ENCODE measurements around the gene SAP30BP. TPM values are rescaled to one million over a fixed set of nuclear protein-coding genes. Genes with fewer than 3 reads are reported as not detected.

Gene SAP30BP
- total RNA-seq, 2 experiments from 2014 or later = 112 to 113 TPM

DNA sequence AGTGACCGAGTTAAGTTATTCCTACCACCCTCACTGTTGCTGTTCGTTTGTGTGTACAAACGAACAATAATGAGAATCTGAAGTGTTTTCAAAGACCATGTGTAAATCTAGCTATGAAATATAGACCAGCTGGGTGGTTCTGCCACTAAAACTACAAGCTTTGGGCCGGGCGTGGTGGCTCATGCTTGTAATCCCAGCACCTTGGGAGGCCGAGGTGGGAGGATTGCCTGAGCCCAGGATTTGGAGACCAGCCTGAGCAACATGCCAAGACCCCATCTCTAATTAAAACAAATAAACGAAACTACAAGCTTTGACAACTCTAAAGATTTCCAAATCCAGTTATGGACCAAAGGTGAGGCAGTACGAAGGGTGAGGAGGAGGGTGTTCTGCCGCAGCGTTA is 1.2 kb upstream of the SAP30BP start:
- POLR2A ChIA-PET = interaction anchor here (0.9 to 2.4 kb wide), 9 partner anchors 9 to 395 kb away, joined by 3 to 16 read pairs (median 5); partner anchors contain the start of gene MIF4GD
- ATAC-seq (ENCODE audit: low read depth) (no peak), DNase-seq (no peak)
- Mint-ChIP-seq H3K27me3 (no peaks in the 10 kb centered on the region), H3K36me3 (peaks cover 11% of the 10 kb centered on the region), H3K9me3 (no peaks in the 10 kb centered on the region), H3K4me1 (peaks cover 21% of the 10 kb centered on the region), H3K4me3 (peak overlapping the region; percentile 68), H3K27ac (peak overlapping the region; percentile 76)

DNA sequence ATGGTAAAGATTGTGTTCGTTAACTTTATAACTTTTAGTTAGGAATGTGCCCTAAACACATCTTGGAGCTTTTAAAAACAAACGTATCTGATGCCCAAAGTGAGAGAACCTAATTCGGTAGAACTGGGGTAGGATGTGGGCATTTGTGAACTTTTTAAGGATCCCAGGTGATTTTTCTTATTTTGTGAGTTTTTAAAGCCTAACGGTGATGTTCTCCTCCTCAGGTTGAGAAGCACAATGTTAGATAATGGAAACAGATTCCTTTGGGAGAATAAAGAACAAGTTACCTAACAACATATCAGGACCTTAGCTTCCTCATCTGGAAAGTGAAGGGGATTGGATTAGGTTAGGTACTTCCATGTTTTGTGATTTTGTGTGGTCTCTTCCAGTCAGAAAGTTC is 687 bp downstream of the SAP30BP start:
- H3K36me3 Mint-ChIP-seq = peaks cover 11% of the 10 kb centered on the region
- DNase-seq = no peak
- H3K4me1 Mint-ChIP-seq = peaks cover 23% of the 10 kb centered on the region
- H3K27ac Mint-ChIP-seq = no peak overlapping the region
- no peak overlapping the region for H3K4me3 Mint-ChIP-seq
- POLR2A ChIA-PET = interaction anchor here (0.7 to 2.4 kb wide), 8 partner anchors 11 to 210 kb away, joined by 3 to 16 read pairs (median 7); partner anchors contain the start of gene UNK
- H3K9me3 Mint-ChIP-seq = no peaks in the 10 kb centered on the region
- ATAC-seq (ENCODE audit: low read depth) = no peak
- H3K27me3 Mint-ChIP-seq = no peaks in the 10 kb centered on the region

DNA sequence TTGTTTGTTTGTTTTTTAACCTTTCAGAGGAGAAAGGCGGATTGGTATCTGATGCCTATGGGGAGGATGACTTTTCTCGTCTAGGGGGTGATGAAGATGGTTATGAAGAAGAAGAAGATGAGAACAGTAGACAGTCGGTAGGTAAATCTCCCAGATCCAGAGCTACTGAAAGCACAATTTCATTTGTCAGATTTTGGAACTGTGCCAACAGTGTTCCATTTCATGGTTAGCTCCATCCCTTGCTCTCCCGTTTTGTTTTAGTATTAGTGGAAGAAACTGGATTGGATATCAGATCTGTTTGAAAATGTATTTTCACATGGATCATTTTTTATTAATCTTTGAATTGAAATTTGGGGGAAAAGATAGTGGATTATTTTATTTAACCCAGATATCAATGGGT is 1.4 kb downstream of the SAP30BP start:
- H3K36me3 Mint-ChIP-seq = peaks cover 11% of the 10 kb centered on the region
- H3K27ac Mint-ChIP-seq = no peak overlapping the region
- no peak for ATAC-seq (ENCODE audit: low read depth)
- H3K4me1 Mint-ChIP-seq = peaks cover 23% of the 10 kb centered on the region
- no peaks in the 10 kb centered on the region for H3K9me3 Mint-ChIP-seq
- no peak for DNase-seq
- H3K4me3 Mint-ChIP-seq = no peak overlapping the region
- H3K27me3 Mint-ChIP-seq = no peaks in the 10 kb centered on the region
- POLR2A ChIA-PET = interaction anchor here (2.4 kb wide), 1 partner anchor 22 kb away, joined by 7 read pairs; a partner anchor contains a TSS

- H3K9me3 Mint-ChIP-seq = no peaks in the 10 kb centered on the region
- no peak for DNase-seq
- H3K4me1 Mint-ChIP-seq = peaks cover 22% of the 10 kb centered on the region
- peaks cover 8% of the 10 kb centered on the region for H3K36me3 Mint-ChIP-seq
- no peak overlapping the region for H3K4me3 Mint-ChIP-seq
- no peak for ATAC-seq (ENCODE audit: low read depth)
- POLR2A ChIA-PET = interaction anchor here (1.6 kb wide), 1 partner anchor 18 kb away, joined by 3 read pairs; no protein-coding TSS in a partner anchor
- no peak overlapping the region for H3K27ac Mint-ChIP-seq
- no peaks in the 10 kb centered on the region for H3K27me3 Mint-ChIP-seq
Measured at GRCh38 chr17:75670868-75671267, 3.7 kb downstream of the SAP30BP start.

DNA sequence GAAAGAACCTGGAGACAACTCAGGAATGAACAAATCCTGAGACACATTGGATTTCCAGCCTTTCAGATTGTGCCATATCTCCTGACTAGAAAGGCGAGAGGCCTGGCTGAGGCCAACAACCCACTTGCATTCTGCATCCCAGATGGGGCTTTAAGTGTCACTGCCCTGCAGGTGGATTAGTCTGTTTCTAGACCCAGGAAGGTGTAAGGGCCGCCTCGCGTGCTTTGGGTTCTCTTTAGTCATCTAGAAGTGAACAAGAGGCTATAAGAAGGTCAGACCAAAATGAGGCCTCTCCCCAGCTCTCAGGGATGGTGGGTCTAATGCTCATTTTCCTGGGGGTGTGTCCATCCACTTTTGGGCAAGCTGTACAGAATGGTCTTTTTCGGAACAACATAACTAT is 4.9 kb downstream of the SAP30BP start:
- DNase-seq (no peak), ATAC-seq (ENCODE audit: low read depth) (no peak)
- Mint-ChIP-seq H3K27ac (no peak overlapping the region), H3K4me1 (peaks cover 19% of the 10 kb centered on the region), H3K36me3 (peaks cover 9% of the 10 kb centered on the region), H3K9me3 (no peaks in the 10 kb centered on the region), H3K4me3 (no peak overlapping the region), H3K27me3 (no peaks in the 10 kb centered on the region)
- POLR2A ChIA-PET = interaction anchor here (1.6 kb wide), 1 partner anchor 16 kb away, joined by 3 read pairs; no protein-coding TSS in a partner anchor

DNA sequence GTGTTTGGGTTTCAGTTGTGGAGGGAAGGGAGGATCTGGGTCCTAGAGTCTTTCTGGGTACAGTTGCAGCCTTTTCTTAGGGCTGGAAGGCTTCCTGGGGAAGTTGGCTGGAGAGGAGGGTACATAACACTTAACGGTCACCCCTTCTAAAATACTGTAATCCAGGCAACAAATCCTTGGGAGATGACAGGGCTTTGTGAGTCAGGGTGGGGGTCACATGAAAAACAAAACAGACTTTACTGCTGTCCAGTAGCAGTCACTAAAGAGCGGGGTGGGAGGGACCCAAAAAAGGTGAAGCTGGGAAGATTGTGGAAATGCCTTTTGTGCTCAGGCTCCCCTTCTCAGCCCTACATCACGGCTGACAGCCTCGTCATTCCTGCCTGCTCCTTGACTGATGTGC is 6.3 kb downstream of the SAP30BP start:
- ATAC-seq (ENCODE audit: low read depth) = no peak
- DNase-seq = no peak
- Mint-ChIP-seq H3K27me3 (no peaks in the 10 kb centered on the region), H3K9me3 (no peaks in the 10 kb centered on the region), H3K4me1 (peaks cover 15% of the 10 kb centered on the region), H3K4me3 (no peak overlapping the region), H3K36me3 (peaks cover 7% of the 10 kb centered on the region), H3K27ac (no peak overlapping the region)
- POLR2A ChIA-PET = interaction anchor here (0.6 kb wide), 1 partner anchor 181 kb away, joined by 5 read pairs; no protein-coding TSS in a partner anchor

DNA sequence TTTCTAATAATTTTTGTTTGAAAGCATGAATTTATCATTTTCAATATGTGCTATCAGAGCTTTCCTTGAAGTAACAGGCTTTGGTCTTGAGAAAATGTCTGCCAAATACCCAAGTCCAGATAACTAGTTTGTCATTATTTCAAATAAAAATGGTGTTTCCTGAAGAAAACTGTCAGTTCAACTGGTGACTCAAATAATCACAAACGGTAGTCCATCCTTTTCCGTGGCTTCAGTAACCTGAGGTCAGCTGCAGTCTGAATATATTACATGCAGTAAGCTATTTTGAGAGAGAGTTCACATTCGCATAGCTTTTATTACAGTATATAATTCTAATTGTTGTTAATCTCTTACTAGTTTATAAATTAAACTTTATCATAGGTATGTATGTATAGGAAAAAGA is 9.3 kb downstream of the SAP30BP start:
- no peak overlapping the region for H3K4me3 Mint-ChIP-seq
- H3K4me1 Mint-ChIP-seq = peaks cover 4% of the 10 kb centered on the region

DNA sequence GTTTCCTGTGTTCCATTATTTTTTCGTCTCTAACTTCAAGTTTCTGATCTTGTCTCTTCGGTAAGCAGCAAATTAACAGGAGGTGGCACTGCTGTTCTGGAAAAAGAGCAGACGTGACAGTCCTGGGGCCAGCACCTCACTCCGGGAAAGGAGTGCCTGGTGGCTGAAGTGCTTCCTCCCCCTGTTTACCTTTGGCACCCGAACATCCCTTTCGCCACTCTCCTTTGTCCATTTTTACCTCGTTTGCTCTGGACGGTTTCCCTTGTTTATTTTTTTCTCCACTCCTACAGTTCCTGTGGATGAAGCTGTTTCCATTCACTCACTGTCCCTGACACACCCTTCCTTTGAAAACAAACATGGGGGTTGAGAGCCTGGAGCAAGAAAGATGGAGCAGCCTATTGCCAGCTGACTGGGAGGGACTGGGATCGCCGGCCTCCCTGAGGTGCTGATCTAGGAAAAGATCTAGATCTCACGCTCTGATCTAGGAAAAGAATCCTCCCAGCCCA is 12.6 kb downstream of the SAP30BP start:
- no peaks in the 10 kb centered on the region for H3K27me3 Mint-ChIP-seq
- ATAC-seq (ENCODE audit: low read depth) (no peak), DNase-seq (no peak)
- H3K36me3 Mint-ChIP-seq = peaks cover 6% of the 10 kb centered on the region
- H3K4me3 Mint-ChIP-seq = no peak overlapping the region
- POLR2A ChIA-PET = no interaction called here
- H3K9me3 Mint-ChIP-seq = no peaks in the 10 kb centered on the region
- no peak overlapping the region for H3K27ac Mint-ChIP-seq
- peaks cover 5% of the 10 kb centered on the region for H3K4me1 Mint-ChIP-seq

More for the DNA sequence above, 9.3 kb downstream of the SAP30BP start:
- no peak for ATAC-seq (ENCODE audit: low read depth)
- POLR2A ChIA-PET = no interaction called here
- Mint-ChIP-seq H3K36me3 (peaks cover 7% of the 10 kb centered on the region), H3K27me3 (no peaks in the 10 kb centered on the region), H3K9me3 (no peaks in the 10 kb centered on the region), H3K27ac (no peak overlapping the region)
- no peak for DNase-seq

GRCh38 chr17:75680431-75680830 is 13.3 kb downstream of the SAP30BP start:
- ATAC-seq (ENCODE audit: low read depth) (no peak), DNase-seq (no peak)
- Mint-ChIP-seq H3K27ac (no peak overlapping the region), H3K4me3 (no peak overlapping the region), H3K9me3 (no peaks in the 10 kb centered on the region), H3K27me3 (no peaks in the 10 kb centered on the region), H3K36me3 (peaks cover 5% of the 10 kb centered on the region), H3K4me1 (peaks cover 2% of the 10 kb centered on the region)
- POLR2A ChIA-PET = no interaction called here

- Mint-ChIP-seq H3K36me3 (peaks cover 5% of the 10 kb centered on the region), H3K27me3 (no peaks in the 10 kb centered on the region), H3K4me3 (no peak overlapping the region), H3K4me1 (peaks cover 3% of the 10 kb centered on the region), H3K27ac (no peak overlapping the region), H3K9me3 (no peaks in the 10 kb centered on the region)
- ATAC-seq (ENCODE audit: low read depth) (no peak), DNase-seq (no peak)
- POLR2A ChIA-PET = no interaction called here
Measured at GRCh38 chr17:75681289-75681688, 14.2 kb downstream of the SAP30BP start.

GRCh38 chr17:75683583-75683982 is 16.4 kb downstream of the SAP30BP start:
- Mint-ChIP-seq H3K27me3 (no peaks in the 10 kb centered on the region), H3K4me1 (peaks cover 15% of the 10 kb centered on the region), H3K36me3 (peaks cover 6% of the 10 kb centered on the region), H3K9me3 (no peaks in the 10 kb centered on the region), H3K4me3 (no peak overlapping the region), H3K27ac (no peak overlapping the region)
- DNase-seq (no peak), ATAC-seq (ENCODE audit: low read depth) (no peak)
- POLR2A ChIA-PET = interaction anchor here (1.8 kb wide), 1 partner anchor 17 kb away, joined by 8 read pairs; the partner anchor contains the start of genes RECQL5 and SAP30BP

DNA sequence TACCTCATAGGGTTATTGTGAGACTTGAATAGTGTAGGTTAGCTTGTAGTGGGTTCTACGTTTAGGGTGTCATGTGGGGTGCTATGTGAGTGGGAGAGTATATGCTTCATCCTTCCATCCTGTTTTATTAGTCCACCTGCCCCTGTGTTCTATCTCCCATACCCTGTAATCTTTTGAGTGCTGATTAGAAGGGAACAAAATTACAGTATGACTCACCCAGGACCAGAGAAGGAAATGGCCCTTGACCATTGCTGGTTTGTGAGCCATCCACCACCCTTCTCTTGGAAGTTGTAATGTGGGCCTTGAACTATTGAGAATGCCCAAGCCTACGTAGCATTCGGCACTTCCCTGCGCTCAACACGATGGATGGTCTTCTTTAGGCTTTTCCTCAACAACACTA is 17.1 kb downstream of the SAP30BP start:
- no peaks in the 10 kb centered on the region for H3K9me3 Mint-ChIP-seq
- POLR2A ChIA-PET = no interaction called here
- no peak overlapping the region for H3K27ac Mint-ChIP-seq
- DNase-seq (no peak), ATAC-seq (ENCODE audit: low read depth) (no peak)
- peaks cover 22% of the 10 kb centered on the region for H3K4me1 Mint-ChIP-seq
- no peaks in the 10 kb centered on the region for H3K27me3 Mint-ChIP-seq
- no peak overlapping the region for H3K4me3 Mint-ChIP-seq
- H3K36me3 Mint-ChIP-seq = peaks cover 3% of the 10 kb centered on the region

- Mint-ChIP-seq H3K4me1 (peaks cover 28% of the 10 kb centered on the region), H3K4me3 (no peak overlapping the region), H3K27ac (no peak overlapping the region), H3K27me3 (no peaks in the 10 kb centered on the region), H3K36me3 (peaks cover 5% of the 10 kb centered on the region), H3K9me3 (no peaks in the 10 kb centered on the region)
- DNase-seq (no peak), ATAC-seq (ENCODE audit: low read depth) (no peak)
- POLR2A ChIA-PET = no interaction called here
Measured at GRCh38 chr17:75684924-75685323, 17.8 kb downstream of the SAP30BP start.

GRCh38 chr17:75685499-75685898 is 18.4 kb downstream of the SAP30BP start:
- Mint-ChIP-seq H3K27ac (no peak overlapping the region), H3K9me3 (no peaks in the 10 kb centered on the region), H3K4me1 (peaks cover 32% of the 10 kb centered on the region), H3K4me3 (no peak overlapping the region), H3K27me3 (no peaks in the 10 kb centered on the region), H3K36me3 (peaks cover 5% of the 10 kb centered on the region)
- POLR2A ChIA-PET = no interaction called here
- no peak for ATAC-seq (ENCODE audit: low read depth)
- no peak for DNase-seq

Measured in activated naive CD8-positive, alpha-beta T cell treated with anti-CD3 and anti-CD28 coated beads, Interleukin-2, amount 10 ng/mL, durations not matched to agents 7 days and 5 days (primary cell).